HEK293 (cell line): ENCODE data around the gene PPT2.

Source experiments
- CTCF ChIA-PET: fragments of 350-600 bp; formaldehyde crosslinking; extraction: SDS; loops from one replicate; lab custom pipeline; 2021; ENCODE audit warnings: antibody characterized with exemption; lab: Yijun Ruan, JAX
- POLR2A ChIA-PET: fragments of 300-600 bp; formaldehyde crosslinking; extraction: SDS; loops from one replicate; lab custom pipeline; 2020; ENCODE audit warnings: antibody characterized with exemption, inconsistent platforms; lab: Yijun Ruan, JAX
- H3K27ac ChIP-seq: fragments of 200-500 bp; sonication (Bioruptor generic); 2 replicates; pipeline ENCODE4 v1.5.1; 2014; ENCODE audit warnings: low read depth, low read length, control low read depth, inconsistent platforms; ENCODE audit errors: extremely low read depth
- H3K36me3 ChIP-seq, 2 experiments: fragments of 200-500 bp in 1 of 2; sonication (Bioruptor generic) in 1 of 2; 1 replicate in 1 of 2; 2 replicates in 1 of 2; pipeline ENCODE4 v1.5.1; 2014 to 2017; ENCODE audit warnings: inconsistent platforms in 2 of 2, low read length in 2 of 2; ENCODE audit not compliant: control insufficient read depth in 2 of 2, insufficient read depth in 1 of 2
- H3K4me1 ChIP-seq: fragments of 200-500 bp; sonication (Bioruptor generic); 2 replicates; pipeline ENCODE4 v1.5.1; 2014; ENCODE audit warnings: mild to moderate bottlenecking, low read length, inconsistent platforms; ENCODE audit not compliant: control insufficient read depth, insufficient read depth
- H3K4me3 ChIP-seq: 2 replicates; pipeline ENCODE4 v1.5.1; 2011; ENCODE audit warnings: low read depth, mild to moderate bottlenecking, control low read depth, low read length, moderate library complexity
- H3K9me3 ChIP-seq: fragments of 200-500 bp; sonication (Bioruptor generic); 2 replicates; pipeline ENCODE4 v1.5.1; 2014; ENCODE audit warnings: low read depth, low read length, inconsistent platforms; ENCODE audit not compliant: control insufficient read depth, insufficient read depth
- BCL11A ChIP-seq: fragments of 450-650 bp; formaldehyde crosslinking; IDR thresholded peaks from 2 replicates; pipeline ENCODE4 v1.5.1; 2016; ENCODE audit warnings: low read depth, missing biosample characterization, missing genetic modification characterization
- EGR2 ChIP-seq: fragments of 450-650 bp; formaldehyde crosslinking; IDR thresholded peaks from 2 replicates; pipeline ENCODE4 v1.5.1; 2016; ENCODE audit warnings: low read depth, missing biosample characterization, missing genetic modification characterization
- ZFHX2 ChIP-seq: fragments of 450-650 bp; formaldehyde crosslinking; conservative IDR thresholded peaks from 2 replicates; pipeline ENCODE4 v1.5.1; 2016; ENCODE audit warnings: missing biosample characterization, missing genetic modification characterization
- ZNF292 ChIP-seq: fragments of 450-650 bp; formaldehyde crosslinking; IDR thresholded peaks from 2 replicates; pipeline ENCODE4 v1.5.1; 2016; ENCODE audit warnings: low read depth, missing biosample characterization, missing genetic modification characterization, borderline replicate concordance
- ZNF561 ChIP-seq: fragments of 450-650 bp; IDR thresholded peaks from 2 replicates; pipeline ENCODE4 v1.5.1; 2018; ENCODE audit warnings: missing biosample characterization, missing genetic modification characterization, borderline replicate concordance
- TF ChIP-seq, protein P1 (sequence below): fragments of 450-650 bp; formaldehyde crosslinking; IDR thresholded peaks from 2 replicates; pipeline ENCODE4 v1.5.1; 2017; ENCODE audit warnings: missing biosample characterization, mild to moderate bottlenecking, missing genetic modification characterization, moderate library complexity
- TF ChIP-seq, protein P2 (sequence below): fragments of 450-650 bp; formaldehyde crosslinking; IDR thresholded peaks from 2 replicates; pipeline ENCODE4 v1.5.1; 2016; ENCODE audit warnings: missing biosample characterization, missing genetic modification characterization
- TF ChIP-seq, protein P3 (sequence below): fragments of 450-650 bp; formaldehyde crosslinking; IDR thresholded peaks from 2 replicates; pipeline ENCODE4 v1.5.1; 2016; ENCODE audit warnings: missing biosample characterization, missing genetic modification characterization
- TF ChIP-seq, protein P4 (sequence below): fragments of 450-650 bp; formaldehyde crosslinking; IDR thresholded peaks from 2 replicates; pipeline ENCODE4 v1.5.1; 2016; ENCODE audit warnings: missing biosample characterization, missing genetic modification characterization, borderline replicate concordance
- TF ChIP-seq, protein P5 (sequence below): fragments of 450-650 bp; formaldehyde crosslinking; IDR thresholded peaks from 2 replicates; pipeline ENCODE4 v1.5.1; 2016; ENCODE audit warnings: missing biosample characterization, missing genetic modification characterization, borderline replicate concordance

Gene PPT2

DNA sequence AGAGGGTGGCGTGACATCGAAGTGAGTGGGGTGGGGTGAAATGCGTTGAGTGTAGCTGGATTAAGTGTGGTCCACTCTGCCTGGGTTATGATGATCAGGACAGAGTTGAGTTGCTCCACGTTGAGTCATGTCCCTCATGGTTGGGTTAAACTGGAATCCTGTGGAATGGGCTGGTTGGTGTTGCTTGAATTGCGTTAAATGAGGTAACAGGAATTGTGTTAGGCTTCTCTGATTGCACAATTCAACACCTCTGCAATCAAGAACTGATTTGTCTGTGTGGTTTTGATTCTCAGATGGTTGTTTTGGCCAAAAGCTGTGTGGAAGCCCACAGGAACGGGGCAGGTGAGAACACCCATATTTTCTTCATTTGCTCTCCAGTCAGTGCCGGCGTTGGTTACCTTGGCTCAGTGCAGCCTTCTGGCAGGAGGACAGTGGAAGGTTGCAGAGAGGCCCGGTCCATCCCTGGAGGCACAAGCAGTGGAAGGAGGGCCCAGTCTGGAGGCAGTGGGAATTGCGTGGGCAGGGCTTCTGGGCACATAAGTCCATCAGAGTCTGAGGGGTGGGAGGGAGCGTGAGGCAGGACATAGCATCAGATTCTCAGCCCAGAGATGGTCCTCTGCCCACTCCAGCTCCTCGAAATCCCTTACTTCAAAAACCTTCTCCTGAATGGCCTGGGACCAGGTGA lies 58.3 kb downstream of the PPT2 start:
- CTCF ChIA-PET, result interaction anchor here (0.6 to 1.4 kb wide), 2 partner anchors 201 to 626 kb away, joined by 3 to 5 read pairs; partner anchors contain the start of gene TAP2
- POLR2A ChIA-PET, result interaction anchor here (1.0 kb wide), 1 partner anchor 22 kb away, joined by 3 read pairs; the partner anchor contains the start of gene PBX2
- TF ChIP-seq ZNF561 (tag by site-specific recombination) (no peak), ZFHX2 (peak; percentile 54), EGR2 (tag by site-specific recombination) (peak; percentile 40; the same call in 1 of the 2 replicates), BCL11A (tag by site-specific recombination) (no peak), ZNF292 (tag by site-specific recombination) (no peak)
- TF ChIP-seq, protein P1, sequence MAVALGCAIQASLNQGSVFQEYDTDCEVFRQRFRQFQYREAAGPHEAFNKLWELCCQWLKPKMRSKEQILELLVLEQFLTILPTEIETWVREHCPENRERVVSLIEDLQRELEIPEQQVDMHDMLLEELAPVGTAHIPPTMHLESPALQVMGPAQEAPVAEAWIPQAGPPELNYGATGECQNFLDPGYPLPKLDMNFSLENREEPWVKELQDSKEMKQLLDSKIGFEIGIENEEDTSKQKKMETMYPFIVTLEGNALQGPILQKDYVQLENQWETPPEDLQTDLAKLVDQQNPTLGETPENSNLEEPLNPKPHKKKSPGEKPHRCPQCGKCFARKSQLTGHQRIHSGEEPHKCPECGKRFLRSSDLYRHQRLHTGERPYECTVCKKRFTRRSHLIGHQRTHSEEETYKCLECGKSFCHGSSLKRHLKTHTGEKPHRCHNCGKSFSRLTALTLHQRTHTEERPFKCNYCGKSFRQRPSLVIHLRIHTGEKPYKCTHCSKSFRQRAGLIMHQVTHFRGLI, result no peak
- TF ChIP-seq, protein P2, sequence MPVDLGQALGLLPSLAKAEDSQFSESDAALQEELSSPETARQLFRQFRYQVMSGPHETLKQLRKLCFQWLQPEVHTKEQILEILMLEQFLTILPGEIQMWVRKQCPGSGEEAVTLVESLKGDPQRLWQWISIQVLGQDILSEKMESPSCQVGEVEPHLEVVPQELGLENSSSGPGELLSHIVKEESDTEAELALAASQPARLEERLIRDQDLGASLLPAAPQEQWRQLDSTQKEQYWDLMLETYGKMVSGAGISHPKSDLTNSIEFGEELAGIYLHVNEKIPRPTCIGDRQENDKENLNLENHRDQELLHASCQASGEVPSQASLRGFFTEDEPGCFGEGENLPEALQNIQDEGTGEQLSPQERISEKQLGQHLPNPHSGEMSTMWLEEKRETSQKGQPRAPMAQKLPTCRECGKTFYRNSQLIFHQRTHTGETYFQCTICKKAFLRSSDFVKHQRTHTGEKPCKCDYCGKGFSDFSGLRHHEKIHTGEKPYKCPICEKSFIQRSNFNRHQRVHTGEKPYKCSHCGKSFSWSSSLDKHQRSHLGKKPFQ (tag by site-specific recombination), result no peak
- TF ChIP-seq, protein P3, sequence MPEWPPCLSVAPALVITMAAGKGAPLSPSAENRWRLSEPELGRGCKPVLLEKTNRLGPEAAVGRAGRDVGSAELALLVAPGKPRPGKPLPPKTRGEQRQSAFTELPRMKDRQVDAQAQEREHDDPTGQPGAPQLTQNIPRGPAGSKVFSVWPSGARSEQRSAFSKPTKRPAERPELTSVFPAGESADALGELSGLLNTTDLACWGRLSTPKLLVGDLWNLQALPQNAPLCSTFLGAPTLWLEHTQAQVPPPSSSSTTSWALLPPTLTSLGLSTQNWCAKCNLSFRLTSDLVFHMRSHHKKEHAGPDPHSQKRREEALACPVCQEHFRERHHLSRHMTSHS (tag by site-specific recombination), result no peak
- TF ChIP-seq, protein P4, sequence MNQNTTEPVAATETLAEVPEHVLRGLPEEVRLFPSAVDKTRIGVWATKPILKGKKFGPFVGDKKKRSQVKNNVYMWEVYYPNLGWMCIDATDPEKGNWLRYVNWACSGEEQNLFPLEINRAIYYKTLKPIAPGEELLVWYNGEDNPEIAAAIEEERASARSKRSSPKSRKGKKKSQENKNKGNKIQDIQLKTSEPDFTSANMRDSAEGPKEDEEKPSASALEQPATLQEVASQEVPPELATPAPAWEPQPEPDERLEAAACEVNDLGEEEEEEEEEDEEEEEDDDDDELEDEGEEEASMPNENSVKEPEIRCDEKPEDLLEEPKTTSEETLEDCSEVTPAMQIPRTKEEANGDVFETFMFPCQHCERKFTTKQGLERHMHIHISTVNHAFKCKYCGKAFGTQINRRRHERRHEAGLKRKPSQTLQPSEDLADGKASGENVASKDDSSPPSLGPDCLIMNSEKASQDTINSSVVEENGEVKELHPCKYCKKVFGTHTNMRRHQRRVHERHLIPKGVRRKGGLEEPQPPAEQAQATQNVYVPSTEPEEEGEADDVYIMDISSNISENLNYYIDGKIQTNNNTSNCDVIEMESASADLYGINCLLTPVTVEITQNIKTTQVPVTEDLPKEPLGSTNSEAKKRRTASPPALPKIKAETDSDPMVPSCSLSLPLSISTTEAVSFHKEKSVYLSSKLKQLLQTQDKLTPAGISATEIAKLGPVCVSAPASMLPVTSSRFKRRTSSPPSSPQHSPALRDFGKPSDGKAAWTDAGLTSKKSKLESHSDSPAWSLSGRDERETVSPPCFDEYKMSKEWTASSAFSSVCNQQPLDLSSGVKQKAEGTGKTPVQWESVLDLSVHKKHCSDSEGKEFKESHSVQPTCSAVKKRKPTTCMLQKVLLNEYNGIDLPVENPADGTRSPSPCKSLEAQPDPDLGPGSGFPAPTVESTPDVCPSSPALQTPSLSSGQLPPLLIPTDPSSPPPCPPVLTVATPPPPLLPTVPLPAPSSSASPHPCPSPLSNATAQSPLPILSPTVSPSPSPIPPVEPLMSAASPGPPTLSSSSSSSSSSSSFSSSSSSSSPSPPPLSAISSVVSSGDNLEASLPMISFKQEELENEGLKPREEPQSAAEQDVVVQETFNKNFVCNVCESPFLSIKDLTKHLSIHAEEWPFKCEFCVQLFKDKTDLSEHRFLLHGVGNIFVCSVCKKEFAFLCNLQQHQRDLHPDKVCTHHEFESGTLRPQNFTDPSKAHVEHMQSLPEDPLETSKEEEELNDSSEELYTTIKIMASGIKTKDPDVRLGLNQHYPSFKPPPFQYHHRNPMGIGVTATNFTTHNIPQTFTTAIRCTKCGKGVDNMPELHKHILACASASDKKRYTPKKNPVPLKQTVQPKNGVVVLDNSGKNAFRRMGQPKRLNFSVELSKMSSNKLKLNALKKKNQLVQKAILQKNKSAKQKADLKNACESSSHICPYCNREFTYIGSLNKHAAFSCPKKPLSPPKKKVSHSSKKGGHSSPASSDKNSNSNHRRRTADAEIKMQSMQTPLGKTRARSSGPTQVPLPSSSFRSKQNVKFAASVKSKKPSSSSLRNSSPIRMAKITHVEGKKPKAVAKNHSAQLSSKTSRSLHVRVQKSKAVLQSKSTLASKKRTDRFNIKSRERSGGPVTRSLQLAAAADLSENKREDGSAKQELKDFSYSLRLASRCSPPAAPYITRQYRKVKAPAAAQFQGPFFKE (tag by site-specific recombination), result no peak
- TF ChIP-seq, protein P5, sequence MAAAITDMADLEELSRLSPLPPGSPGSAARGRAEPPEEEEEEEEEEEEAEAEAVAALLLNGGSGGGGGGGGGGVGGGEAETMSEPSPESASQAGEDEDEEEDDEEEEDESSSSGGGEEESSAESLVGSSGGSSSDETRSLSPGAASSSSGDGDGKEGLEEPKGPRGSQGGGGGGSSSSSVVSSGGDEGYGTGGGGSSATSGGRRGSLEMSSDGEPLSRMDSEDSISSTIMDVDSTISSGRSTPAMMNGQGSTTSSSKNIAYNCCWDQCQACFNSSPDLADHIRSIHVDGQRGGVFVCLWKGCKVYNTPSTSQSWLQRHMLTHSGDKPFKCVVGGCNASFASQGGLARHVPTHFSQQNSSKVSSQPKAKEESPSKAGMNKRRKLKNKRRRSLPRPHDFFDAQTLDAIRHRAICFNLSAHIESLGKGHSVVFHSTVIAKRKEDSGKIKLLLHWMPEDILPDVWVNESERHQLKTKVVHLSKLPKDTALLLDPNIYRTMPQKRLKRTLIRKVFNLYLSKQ (tag by site-specific recombination), result no peak
- no peaks in the 10 kb centered on the region for H3K36me3 ChIP-seq
- no peaks in the 10 kb centered on the region for H3K4me1 ChIP-seq
- H3K4me3 ChIP-seq, result no peak overlapping the region
- no peak overlapping the region for H3K27ac ChIP-seq
- H3K9me3 ChIP-seq, result no peaks in the 10 kb centered on the region
